ENCODE data around the gene C1orf167.

DNA sequence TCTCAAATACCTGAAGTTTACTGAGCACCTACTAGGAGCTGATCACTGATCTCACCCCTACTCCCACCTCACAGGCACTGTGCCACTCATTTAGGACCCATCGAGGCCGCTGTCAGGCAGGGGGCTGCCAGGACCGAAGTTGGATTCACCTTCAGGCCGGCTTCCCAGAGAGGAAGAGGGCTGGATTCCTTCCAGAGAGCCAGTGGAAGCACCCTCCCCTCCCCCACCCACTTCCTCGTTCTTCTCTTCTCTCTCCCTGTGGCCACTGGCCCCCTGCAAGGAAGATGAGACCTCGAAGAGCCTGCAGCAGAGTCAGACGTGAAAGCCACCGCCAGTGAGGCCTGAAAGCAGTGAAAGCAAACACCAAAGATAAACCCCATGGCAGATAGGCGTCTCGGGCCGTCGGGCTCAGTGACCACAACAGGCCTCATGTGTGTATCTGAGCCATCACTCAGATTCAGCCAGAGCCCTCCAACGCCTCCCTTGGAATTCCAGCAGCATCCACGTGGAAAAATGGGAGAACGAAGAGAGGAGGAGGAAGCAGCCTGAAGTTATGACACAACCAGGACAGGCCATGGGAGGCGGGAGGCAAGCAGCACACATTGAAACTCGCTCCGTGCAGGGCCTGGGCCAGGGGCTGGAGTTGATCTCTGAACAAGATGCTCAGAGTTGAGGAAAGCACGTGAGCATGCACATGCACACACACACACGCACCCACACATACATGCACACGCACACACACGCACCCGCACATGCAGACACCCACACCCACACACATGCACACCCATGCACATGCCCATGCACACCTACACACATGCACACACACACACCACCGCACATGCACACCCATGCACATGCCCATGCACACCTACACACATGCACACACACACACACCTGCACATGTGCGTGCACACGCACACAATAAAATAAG lies 32.2 kb upstream of the C1orf167 start:
- no peak for TF ChIP-seq POLR2A (IDR thresholded peaks at IDR 0.05)
- TF ChIP-seq, protein P1, sequence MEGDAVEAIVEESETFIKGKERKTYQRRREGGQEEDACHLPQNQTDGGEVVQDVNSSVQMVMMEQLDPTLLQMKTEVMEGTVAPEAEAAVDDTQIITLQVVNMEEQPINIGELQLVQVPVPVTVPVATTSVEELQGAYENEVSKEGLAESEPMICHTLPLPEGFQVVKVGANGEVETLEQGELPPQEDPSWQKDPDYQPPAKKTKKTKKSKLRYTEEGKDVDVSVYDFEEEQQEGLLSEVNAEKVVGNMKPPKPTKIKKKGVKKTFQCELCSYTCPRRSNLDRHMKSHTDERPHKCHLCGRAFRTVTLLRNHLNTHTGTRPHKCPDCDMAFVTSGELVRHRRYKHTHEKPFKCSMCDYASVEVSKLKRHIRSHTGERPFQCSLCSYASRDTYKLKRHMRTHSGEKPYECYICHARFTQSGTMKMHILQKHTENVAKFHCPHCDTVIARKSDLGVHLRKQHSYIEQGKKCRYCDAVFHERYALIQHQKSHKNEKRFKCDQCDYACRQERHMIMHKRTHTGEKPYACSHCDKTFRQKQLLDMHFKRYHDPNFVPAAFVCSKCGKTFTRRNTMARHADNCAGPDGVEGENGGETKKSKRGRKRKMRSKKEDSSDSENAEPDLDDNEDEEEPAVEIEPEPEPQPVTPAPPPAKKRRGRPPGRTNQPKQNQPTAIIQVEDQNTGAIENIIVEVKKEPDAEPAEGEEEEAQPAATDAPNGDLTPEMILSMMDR (IDR thresholded peaks at IDR 0.05): no peak
